ENCODE data around the gene FRYL.

DNA sequence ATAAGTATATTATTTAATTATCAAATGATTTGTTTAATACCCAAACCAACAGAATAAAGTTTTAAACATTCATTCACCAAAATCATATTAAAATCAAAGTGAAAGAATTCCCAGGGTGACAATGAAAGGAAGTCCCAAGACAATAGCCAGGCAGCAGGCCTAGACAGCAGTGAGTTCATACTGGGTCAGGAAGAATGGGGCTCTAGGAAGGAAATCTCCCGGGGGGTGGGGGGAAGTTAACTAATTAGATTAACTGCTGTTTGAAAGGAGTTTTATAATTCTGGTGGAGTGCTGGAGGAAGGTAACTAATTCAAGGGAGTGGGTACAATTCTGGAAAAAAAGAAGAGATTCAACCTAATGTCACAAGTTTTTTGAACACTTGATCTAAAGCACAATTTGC lies 185.9 kb downstream of the FRYL start:
- TF ChIP-seq, protein P1, sequence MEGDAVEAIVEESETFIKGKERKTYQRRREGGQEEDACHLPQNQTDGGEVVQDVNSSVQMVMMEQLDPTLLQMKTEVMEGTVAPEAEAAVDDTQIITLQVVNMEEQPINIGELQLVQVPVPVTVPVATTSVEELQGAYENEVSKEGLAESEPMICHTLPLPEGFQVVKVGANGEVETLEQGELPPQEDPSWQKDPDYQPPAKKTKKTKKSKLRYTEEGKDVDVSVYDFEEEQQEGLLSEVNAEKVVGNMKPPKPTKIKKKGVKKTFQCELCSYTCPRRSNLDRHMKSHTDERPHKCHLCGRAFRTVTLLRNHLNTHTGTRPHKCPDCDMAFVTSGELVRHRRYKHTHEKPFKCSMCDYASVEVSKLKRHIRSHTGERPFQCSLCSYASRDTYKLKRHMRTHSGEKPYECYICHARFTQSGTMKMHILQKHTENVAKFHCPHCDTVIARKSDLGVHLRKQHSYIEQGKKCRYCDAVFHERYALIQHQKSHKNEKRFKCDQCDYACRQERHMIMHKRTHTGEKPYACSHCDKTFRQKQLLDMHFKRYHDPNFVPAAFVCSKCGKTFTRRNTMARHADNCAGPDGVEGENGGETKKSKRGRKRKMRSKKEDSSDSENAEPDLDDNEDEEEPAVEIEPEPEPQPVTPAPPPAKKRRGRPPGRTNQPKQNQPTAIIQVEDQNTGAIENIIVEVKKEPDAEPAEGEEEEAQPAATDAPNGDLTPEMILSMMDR (IDR thresholded peaks at IDR 0.05 in 2 of 3, conservative IDR thresholded peaks at IDR 0.05 in 1 of 3; ENCODE audit: borderline replicate concordance in 1 of 3, insufficient read depth in 1 of 3, low read depth in 2 of 3, low read length in 2 of 3) = no peak
- TF ChIP-seq, protein P2, sequence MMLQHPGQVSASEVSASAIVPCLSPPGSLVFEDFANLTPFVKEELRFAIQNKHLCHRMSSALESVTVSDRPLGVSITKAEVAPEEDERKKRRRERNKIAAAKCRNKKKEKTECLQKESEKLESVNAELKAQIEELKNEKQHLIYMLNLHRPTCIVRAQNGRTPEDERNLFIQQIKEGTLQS (IDR thresholded peaks at IDR 0.05) = no peak
- TF ChIP-seq, protein P3, sequence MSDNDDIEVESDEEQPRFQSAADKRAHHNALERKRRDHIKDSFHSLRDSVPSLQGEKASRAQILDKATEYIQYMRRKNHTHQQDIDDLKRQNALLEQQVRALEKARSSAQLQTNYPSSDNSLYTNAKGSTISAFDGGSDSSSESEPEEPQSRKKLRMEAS (IDR thresholded peaks at IDR 0.05) = no peak

Measured in HCT116 (cell line).